GM19372 (cell line): ENCODE measurements around the gene PPFIBP2.

Experiments used
- ATAC-seq: cut with Tn5 transposase; IDR thresholded peaks from one replicate; pipeline ENCODE4 v1.9.1; 2021; ENCODE audit warnings: mild to moderate bottlenecking, low read depth, moderate library complexity; ENCODE audit not compliant: unreplicated experiment

The PPFIBP2 gene

DNA sequence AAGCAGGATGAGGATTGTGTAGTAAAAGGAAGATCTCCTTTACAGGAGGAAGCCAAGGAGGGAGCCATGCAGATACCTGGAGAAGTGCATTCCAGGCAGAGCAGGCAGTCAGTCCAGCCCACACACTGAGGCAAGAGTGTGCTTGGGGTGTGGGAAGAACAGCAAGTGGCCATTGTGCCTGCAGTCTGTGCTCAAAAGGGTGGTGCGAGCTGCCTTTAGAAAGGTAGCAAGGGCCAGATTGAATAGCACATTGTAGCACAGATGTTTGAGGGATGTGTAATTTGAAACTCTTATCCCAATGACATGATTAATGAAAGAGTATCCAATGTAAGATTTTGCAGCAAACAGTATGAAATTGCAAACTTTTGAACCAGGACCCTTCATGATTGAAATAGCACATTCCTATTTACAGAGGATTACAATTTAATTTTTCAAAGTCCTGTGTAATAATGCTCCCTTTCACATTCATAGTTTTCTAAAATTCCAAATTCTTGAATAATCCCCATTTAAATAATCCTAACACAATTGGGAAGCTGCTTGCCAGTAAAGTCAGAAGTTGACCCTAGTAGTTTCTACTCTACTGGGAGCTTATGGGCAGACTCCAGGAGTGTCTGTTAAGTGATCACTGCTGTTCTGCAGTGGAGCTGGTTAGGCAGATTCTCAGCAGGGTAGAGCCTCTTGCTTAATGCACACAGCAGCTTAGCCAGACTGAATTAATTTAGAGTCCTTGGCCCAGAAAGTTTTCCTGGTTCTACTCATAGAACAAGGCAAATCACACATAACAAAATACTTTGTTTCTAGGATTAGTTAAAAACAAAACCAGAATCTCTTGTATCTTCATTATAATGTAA, 81.4 kb downstream of the PPFIBP2 start:
- no peak for ATAC-seq

DNA sequence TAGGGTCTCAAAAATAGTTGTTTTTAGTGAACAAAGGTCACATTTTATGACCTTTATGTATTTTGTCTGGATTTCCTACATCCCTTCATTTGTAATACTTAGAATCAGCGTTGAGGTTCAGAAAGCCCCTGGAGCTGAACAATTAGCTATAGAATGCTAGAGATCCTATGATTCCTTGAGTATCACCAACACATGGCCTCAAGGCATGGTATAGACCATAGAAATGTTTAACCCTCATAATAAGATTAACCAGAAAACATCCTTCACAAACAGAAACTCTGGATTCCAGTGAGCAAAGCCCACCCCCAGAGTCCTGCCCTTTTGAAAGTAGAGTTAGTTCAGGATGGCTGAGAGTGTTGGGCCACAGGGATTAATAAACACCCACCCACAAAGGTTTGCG, 82.2 kb downstream of the PPFIBP2 start:
- ATAC-seq, result no peak

DNA sequence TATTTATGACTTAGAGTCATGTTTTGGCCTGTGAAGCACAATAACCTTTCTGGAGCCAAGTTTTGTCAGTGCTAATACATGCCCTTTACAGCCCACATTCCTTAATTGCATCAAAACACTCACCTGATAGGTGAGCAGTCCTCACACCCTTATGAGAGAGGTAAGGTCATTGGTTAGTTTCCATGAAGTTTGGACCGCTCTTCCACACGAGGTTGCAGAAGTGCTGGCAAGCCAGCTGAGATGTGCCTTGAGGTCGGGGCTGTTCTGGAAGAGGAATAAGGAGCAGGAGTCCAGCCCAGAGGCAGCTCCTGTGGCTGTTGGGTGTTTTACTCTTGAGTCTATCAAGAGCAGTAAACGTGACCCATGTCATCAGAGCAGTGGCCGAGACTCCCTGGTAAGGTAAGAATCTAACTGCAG, 83.2 kb downstream of the PPFIBP2 start:
- ATAC-seq, result no peak

DNA sequence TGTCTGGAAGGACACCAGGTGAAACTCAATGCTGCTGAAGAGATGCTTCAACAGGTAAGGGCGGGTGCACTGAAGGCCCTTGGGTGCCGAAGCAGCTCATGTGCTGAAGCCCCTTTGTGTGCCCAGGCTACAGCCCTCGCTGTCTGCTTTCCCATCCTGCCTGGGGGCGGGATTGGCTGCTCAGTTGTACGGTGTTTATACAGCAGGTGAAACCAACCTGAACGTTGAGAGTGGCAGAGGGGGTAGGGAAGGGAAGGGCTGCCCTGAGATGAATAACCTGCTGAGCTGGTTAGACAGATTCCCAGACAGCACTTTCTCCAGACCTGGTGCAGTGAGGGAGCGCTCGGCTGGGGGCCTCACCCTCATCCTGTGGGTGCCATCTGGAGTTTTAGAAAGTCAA, 83.8 kb downstream of the PPFIBP2 start:
- ATAC-seq, result no peak

DNA sequence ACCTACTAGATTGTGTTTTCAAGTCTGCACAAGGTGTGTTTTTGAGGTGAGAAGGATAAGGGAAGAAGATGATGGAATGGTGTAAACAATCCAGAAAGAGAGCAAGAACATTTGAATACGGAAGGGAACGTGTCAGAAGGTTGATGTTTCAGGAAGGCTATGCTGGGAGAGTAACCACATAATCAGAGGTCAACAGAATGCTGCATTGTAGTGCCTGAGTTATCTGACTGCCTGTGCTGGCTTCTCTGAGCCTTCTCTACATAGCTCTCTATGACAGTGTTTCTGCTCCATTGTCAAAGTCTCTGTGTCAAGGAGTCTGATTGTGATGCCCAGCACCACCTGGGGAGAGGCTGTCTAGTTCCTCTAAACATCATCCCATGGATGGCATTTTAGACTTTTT, 85.4 kb downstream of the PPFIBP2 start:
- no peak for ATAC-seq

DNA sequence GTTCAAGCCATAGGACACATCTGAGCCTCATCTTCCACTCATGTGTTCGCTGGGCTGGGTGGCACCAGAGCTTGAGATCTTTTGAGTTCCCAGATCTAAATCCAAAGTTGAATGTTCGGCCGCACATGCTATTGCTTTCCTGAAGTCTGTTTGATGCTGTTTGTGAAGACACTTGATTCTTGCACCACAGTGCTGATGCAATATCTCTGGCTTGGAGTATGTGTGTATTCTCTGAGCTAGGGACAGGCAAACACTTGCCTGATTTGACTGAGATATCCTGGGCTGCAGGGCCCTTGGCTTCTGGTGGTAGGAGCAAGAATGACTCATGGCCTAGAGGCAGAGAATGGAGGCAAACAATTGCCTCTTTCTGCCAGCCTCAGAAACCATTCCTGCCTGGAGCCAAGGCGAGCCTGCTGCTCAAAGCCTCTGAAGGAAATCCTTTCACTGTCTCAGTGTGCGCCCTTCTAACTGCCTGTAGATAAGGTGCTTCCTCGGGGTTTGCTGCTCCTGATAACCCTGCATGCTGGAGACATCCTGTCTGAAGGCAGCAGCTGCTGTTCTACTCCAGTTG, 86.5 kb downstream of the PPFIBP2 start:
- ATAC-seq, result no peak

DNA sequence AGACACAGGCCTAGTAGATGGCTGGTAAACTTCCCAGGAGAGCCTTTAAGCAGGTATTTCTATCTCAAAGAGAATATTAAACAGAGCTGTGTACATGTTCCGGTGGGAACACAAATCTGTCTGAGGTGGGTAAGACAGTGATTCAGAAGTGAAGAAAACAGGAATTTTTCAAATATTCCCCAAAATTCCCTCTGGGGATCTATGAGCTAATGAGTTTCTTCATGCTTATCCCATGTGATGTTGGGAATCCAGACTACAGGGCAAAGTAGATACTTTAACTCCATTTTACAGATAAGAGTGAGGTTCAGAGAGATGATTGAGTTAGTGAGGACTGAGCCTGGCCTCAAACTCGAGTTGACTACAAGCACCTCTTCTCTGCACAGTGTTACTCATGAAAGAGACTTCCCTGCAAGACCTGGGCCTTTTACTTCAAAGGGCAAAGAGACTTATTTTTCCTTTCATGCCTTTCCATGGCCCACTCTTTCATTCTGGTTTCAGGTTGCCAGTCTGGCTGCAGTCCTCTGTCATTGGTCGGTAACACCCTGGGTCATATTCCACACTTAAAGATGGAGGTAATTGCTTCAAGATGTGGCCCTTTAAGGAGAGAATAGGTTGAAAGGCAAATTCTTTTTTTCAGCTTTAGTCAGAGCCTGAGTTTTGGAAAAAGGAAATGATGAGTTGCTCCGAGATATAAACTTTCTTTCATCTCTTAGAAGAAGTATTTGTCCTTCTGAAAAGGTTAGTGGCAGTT, 89.4 kb downstream of the PPFIBP2 start:
- no peak for ATAC-seq

DNA sequence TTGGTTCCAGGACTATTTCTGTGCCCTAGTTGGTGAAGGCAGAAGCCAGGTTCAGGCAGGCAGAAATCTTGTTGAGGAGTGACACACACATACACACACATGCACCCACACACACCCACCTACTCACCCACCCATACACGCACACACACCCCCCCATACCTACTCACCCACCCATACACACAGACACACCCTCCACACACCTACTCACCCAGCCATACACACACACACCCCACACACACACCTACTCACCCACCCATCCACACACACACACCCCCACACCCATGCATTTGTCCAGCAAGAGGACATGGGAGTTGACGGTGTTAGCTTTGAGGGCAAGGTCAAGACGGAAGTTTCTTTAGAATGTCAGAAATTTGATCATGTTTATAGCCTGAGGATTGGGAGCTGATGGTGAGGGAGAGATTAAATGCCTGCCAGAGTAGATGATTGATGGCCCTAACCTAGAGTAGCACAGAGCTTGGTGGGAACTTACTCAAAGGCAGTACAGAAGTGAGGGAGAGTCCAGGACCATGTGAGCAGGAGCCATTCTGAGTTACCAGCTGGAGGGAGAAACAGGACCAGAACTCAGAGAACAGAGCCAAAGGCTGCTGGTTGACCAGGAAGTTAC, 90.6 kb downstream of the PPFIBP2 start:
- ATAC-seq, result no peak

DNA sequence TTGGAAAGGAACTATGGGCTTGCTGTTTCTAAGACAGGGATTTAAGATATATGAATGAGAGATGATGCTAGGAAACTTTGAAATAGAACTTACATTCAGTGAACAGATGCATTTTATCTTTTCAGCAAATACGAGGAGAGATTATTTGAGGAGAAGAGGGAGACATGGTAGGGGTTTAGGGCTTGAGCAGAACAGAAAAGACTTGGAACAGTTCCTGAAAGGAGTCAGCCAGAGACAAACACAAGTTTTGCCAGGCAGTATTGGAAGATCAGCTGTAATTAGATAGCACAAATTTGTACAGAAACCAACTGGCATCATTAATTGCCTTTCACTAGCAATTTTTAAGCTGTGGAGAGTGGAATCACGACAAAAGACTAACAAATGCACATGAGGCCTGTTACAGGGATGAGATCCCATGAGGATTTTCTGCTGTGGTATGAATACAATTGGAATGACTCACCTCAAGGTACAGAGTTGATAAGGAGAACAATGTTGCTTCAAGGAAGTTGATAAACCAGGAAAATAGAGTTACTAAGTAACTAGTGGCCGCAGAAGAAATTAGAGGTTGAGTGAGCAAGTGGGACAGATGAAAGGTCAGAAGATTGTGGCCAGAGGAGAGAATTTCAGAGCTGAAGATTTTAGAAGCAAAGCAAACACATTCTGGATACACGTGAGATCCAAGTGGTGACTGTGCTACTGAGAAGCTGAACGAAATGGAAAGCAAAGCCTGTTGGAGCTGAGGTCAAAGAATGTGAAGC, 91.6 kb downstream of the PPFIBP2 start:
- ATAC-seq, result no peak

DNA sequence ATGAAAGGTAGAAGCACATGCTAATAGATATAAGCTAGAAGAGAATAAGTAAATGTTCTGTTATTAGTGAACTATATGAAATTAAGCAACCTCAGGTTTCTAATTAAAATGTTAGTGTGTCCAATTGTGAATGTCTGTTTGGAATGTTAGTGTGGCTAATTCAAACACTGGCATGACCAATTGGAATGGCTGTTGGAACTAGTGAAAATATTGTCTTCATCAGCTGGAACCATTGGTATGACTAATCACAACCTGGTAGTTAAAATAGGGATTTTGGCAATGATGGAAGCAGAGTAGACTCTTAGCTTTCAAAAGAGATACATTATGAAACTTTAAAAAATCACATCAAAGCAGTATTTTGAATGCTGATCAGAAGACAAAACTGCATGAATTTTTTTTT, 92.7 kb downstream of the PPFIBP2 start:
- no peak for ATAC-seq

DNA sequence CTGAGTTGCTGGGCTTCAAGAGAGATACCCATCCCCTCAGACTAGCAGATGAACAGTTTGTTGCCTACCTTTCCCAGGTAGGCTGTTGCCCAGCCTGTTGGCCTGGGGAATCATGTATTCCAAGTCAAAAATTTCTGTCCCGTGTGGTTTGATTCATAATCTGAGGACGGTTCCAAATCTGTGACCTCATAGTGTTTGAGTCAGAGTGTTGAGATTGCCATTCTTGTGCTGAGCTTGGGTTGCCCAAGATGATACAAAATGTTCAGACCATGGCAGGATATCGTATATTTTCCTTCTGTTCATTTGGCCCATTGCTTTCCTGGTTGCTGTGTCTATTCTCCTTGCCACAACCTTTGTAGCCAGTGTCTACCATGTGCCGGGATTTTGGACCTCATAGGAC, 95.2 kb downstream of the PPFIBP2 start:
- no peak for ATAC-seq

DNA sequence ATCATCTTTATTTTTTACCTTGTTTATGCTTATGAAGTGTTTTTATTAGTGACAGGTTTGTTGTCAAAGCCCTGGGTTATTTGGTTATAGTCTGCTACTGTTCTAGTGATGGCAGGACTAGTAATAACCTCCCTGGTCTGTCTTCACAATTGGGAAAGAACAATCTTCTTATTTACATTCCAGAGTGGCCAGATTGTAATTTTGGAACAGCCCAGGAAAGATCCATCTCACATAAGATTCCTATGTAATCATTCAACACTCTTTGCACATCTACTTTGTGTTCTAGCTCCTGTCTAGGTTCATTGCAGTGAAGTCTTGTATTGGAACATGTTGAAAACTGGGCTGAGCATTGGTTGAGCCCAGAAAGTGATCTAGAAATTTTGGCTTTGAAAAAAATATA, 95.7 kb downstream of the PPFIBP2 start:
- ATAC-seq, result no peak

DNA sequence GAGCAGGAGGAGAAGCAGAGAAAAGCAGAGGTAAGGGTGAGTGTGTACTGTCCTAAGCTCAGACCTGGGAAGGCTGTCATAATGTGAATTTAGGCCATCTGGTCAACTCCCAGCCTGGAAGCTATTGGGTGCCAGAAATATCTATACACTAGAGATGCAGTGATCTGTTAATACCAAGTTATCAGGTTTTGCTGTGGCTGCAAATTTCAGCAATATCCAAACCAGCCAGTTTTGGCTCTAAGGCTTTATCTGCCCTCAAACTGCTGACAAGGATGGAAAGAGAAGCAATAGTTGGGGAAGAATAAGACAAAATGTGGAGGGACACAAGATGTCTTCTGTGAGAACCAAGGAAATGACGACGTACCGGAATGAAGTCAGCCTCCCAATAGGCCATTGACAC, 96.6 kb downstream of the PPFIBP2 start:
- no peak for ATAC-seq

DNA sequence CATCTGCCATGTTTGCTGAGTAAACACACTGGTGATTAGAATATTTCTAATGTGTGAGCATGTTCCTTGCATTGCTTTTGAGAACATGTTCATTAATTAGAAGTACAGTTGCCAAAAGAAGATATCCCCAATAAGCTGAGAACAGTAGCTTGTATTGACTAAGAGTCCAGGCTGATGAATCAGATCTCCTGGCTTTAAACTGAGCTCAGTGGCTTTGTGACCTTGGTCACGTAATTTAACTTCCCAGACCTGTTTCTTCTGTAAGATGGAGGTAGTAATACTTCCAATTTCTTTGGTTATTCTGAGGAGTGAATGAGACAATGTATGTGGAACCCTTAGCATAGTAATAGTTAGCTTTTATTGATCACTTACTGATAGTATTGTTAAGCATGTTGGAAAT, 97.6 kb downstream of the PPFIBP2 start:
- ATAC-seq, result no peak

DNA sequence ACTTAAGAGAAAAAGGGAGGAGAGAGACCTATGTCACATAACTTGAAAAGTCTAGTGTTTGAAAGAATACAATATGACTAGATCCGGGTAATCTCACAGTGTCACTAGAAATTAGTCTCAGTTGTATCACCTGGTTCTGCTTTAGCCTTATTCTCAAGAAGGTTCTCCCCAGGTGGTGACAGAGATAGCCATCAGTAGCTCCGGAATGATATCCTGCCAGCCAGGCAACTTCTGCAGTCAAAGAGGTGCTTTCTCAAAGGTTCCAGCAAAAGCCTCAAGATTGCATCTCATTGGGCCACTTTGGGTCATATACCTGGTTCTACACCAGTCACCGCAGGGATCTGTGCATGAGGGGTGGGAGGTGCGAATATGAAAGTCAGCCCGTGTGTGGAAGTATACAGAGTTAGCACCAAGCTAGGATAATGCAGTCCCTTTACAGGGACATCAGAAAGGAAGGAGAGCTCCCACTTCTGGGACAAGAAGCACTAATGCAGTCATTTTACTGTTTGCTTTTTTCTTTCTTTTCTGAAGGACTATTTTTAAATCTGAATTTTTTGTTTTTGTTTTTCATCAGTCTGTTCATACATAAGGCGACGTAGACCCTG, 98.4 kb downstream of the PPFIBP2 start:
- ATAC-seq, result no peak

DNA sequence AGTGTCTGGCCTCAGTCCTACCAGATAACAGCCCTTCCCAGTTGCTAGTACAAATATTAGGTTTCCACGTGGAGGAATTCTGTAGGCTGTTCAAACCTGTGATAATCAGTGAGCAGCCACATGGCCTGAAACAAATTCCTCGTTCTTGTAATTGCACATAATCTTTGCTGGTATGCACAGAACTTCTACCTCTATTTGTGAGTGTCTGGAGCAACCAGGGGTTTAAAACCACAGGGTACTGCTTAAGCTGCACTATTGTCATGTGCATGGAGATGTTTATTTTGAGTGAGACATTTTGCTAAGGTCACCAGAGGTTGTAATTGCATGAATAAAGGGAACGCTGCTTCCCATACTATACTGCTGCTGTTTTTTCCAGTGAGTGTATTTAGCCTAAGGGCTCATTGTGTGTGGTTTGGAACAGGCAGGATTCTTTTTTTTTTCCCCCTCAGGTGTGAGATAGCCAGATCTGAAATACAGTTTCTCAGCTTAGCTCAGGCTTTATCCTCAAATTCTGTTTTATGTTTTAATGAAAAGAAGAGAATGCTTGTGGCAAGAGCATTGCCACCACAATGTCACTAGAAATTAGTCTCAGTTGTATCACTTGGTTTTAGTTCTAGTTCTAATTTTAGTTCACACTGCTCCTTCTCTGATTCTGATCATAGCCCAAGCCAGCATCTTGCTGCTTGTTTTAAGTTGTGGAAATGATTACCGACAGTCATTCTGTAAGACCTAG, 99.0 kb downstream of the PPFIBP2 start:
- ATAC-seq, result no peak

DNA sequence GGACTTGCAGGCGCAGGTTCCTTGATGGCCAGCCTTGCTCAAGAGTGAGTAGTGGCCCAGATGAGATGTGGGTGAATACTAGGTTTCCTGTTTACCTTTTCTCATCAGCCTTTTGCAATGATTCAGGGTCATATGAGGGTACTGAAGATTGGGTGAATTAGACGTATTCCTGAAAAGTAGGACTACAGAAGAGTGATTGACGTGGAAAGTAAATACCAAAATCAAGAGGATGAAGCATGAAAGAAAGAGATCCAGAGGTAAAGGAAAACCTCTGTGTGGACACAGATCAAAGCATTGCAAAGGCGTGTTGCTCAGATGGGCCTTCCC, 99.6 kb downstream of the PPFIBP2 start:
- ATAC-seq, result no peak

DNA sequence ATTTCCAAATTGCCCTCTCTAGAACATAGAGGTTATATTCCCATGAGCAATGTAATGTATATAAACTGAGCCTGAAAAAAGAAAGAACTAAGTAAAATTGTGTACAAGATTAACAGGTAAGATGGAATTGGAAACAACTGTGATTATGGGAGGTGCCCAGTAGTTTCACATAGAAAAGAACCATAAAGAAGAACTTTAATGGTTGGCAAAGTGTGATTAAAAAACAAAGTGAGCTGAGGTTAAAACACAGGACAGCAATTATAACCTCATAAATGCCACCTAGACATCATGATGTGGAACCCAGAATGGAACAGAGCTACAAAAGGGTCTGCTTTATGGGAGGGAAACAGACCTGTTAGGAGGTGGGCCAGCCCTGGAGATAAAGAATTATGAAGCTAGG, 100.9 kb downstream of the PPFIBP2 start:
- ATAC-seq, result no peak

DNA sequence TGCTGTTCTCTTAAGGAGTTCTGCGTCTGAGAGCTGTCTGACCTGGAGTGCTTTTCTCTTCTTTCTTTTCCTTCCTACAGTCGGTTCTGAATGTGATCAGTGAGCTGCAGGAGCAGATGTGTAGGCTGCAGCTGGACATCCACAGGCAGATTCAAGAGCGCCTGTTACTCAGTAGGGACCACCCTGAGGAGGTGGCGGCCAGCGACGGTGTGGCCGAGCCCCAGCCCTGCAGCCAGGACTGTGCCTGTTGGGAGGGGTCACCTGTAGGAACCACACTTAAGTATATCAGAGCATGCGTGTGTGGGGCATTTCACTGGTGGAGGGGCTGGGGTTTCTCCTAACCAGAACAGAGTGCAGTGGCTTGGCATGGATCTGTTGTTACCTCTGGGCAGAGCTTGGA, 103.2 kb downstream of the PPFIBP2 start:
- ATAC-seq, result no peak

DNA sequence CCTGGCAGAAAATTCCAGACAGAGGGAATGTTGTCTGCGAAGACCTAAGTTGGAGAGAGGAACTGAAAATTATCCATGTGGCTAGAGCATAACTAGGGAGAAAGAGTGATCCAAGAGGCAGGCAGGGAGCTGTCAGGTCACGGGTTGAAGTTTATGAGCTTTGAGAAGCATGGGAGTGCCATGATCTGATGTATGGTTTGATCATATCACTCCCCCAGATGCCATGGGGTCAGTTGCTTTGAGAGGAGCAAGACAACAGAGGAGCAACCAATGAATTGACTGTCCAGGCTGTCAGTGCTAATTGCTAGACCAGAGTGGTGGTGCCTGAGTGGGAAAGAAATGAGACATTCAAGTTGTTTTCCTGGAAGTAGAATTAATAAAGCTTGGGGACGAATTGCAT, 105.5 kb downstream of the PPFIBP2 start:
- ATAC-seq, result no peak
